Lung (tissue), 12 donors: ENCODE results near the gene ADGRL2. TPM values are rescaled to one million over a fixed set of nuclear protein-coding genes. Genes with fewer than 3 reads are reported as not detected.

Experiments used
- ATAC-seq: fragments of 200-7000 bp; cut with Tn5 transposase; one replicate; pipeline ENCODE4 v1.9.1; 2020; ENCODE audit warnings: moderate number of reproducible peaks; ENCODE audit not compliant: insufficient read depth, low FRiP score
- DNase-seq, 3 donors: peaks; one replicate each; pipeline ENCODE4 v3.0.0-alpha.2; 2013 to 2017
- H3K27ac ChIP-seq, 2 donors: one replicate each; pipeline ENCODE4 v1.5.1; 2013; ENCODE audit warnings: mild to moderate bottlenecking in 2 of 2, moderate library complexity in 2 of 2, control low read depth in 1 of 2, inconsistent platforms in 1 of 2, low read depth in 1 of 2, low read length in 1 of 2
- H3K27me3 ChIP-seq, 3 donors: one replicate each; pipeline ENCODE4 v1.5.1; 2013; ENCODE audit warnings: low read length in 2 of 3; ENCODE audit not compliant: control insufficient read depth in 3 of 3, insufficient read depth in 3 of 3
- H3K36me3 ChIP-seq, 4 donors: one replicate each; pipeline ENCODE4 v1.5.1; 2013; ENCODE audit warnings: low read length in 4 of 4, mild to moderate bottlenecking in 1 of 4, moderate library complexity in 1 of 4; ENCODE audit not compliant: control insufficient read depth in 4 of 4, insufficient read depth in 4 of 4
- H3K4me1 ChIP-seq, 5 donors: one replicate each; pipeline ENCODE4 v1.5.1; 2013; ENCODE audit warnings: low read length in 5 of 5, mild to moderate bottlenecking in 2 of 5, moderate library complexity in 1 of 5; ENCODE audit not compliant: control insufficient read depth in 5 of 5, insufficient read depth in 5 of 5
- H3K4me3 ChIP-seq: one replicate; pipeline ENCODE4 v1.5.1; 2013; ENCODE audit warnings: mild to moderate bottlenecking, control low read depth, moderate library complexity
- H3K9ac ChIP-seq, 2 donors: one replicate each; pipeline ENCODE4 v1.5.1; 2013; ENCODE audit warnings: low read length in 2 of 2, control low read depth in 1 of 2; ENCODE audit not compliant: insufficient read depth in 1 of 2
- H3K9me3 ChIP-seq, 4 donors: one replicate each; pipeline ENCODE4 v1.5.1; 2013; ENCODE audit warnings: low read length in 3 of 4, mild to moderate bottlenecking in 1 of 4, moderate library complexity in 1 of 4; ENCODE audit not compliant: control insufficient read depth in 4 of 4, insufficient read depth in 3 of 4
- CTCF ChIP-seq: IDR thresholded peaks from 2 replicates; pipeline ENCODE4 v1.5.1; 2012; ENCODE audit warnings: mild to moderate bottlenecking; ENCODE audit errors: control extremely low read depth, extremely low read depth
- WGBS, 2 donors: extraction: QIAGEN DNeasy Blood & Tissue Kit; methylation state at CpG; one replicate each; pipeline ENCODE4 v1.1.7; 2013; 5-methylcytosine and 5-hydroxymethylcytosine counted together
- polyA plus RNA-seq, 2 donors: library from polyadenylated mRNA; stranded (reverse); fragments of 200-250 nt; gene quantifications; one replicate each; pipeline ENCODE4 v1.2.1, GENCODE V29; 2013
- total RNA-seq, 2 donors: library from RNA; depleted of rRNA in 1 of 2; stranded (reverse); fragments of >200 nt in 1 of 2; gene quantifications; one replicate each; pipeline ENCODE4 v1.2.1, GENCODE V29; 2014 to 2021
- donor health status: control.
- donor health status: control.
- donor health status: Bipolar disorder and iron deficiency.
- donor health status: healthy.
- donor health status: DM: yes; HTN: yes; CAD: no.

ADGRL2 gene
- total and polyA plus RNA-seq, 4 donors: 32.5 to 421 (median 72.1) TPM

DNA sequence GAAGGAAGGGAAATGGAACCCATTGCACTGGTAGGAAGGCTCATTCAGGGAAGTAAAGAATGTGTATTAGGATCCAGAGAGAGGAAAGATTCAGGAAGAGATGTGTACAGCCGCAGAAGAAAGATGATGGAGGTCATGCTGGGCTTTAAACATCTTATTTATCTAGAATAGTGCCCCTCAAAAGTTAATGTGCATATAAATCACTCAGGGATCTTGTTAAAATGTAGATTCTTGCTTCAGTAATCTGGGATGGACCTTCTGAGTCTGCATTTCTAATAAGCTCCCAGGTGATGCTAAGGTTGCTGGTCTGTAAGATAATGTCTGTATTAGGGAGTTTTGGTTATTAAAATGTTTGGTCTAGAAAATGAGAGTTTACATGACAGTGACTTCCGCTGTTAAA lies 46.3 kb downstream of the ADGRL2 start:
- peaks cover 0 to 6% (median under 1%) of the 10 kb centered on the region in 4 donors for H3K36me3 ChIP-seq
- no peak for ATAC-seq
- H3K4me3 ChIP-seq: no peak overlapping the region
- no peak for DNase-seq
- no peak overlapping the region for H3K27ac ChIP-seq
- no peaks in the 10 kb centered on the region for H3K27me3 ChIP-seq
- TF ChIP-seq CTCF: no peak
- H3K9me3 ChIP-seq: no peaks in the 10 kb centered on the region
- H3K9ac ChIP-seq: no peak overlapping the region
- 84 to 87% methylated on average over 2 of the region's 2 CpGs for WGBS, 2 donors
- H3K4me1 ChIP-seq: peaks cover 0 to 17% (median 0%) of the 10 kb centered on the region in 5 donors

GRCh38 chr1:81848880-81849682 lies 48.3 kb downstream of the ADGRL2 start:
- peaks cover 0 to 4% (median 0%) of the 10 kb centered on the region in 4 donors for H3K36me3 ChIP-seq
- H3K4me3 ChIP-seq: no peak overlapping the region
- DNase-seq (no peak), ATAC-seq (no peak)
- no peaks in the 10 kb centered on the region for H3K9me3 ChIP-seq
- H3K9ac ChIP-seq: no peak overlapping the region
- WGBS, 2 donors: 69 to 72% methylated on average over 5 of the region's 5 CpGs
- no peaks in the 10 kb centered on the region for H3K27me3 ChIP-seq
- TF ChIP-seq CTCF: no peak
- H3K27ac ChIP-seq: no peak overlapping the region
- H3K4me1 ChIP-seq: peaks cover 0 to 17% (median 0%) of the 10 kb centered on the region in 5 donors

- 83 to 84% methylated on average over 3 of the region's 3 CpGs for WGBS, 2 donors
- no peak for ATAC-seq
Measured at GRCh38 chr1:81850031-81850430, 49.3 kb downstream of the ADGRL2 start.

More at GRCh38 chr1:81850031-81850430, 49.3 kb downstream of the ADGRL2 start:
- Histone ChIP-seq H3K27me3 (no peaks in the 10 kb centered on the region), H3K9me3 (no peaks in the 10 kb centered on the region), H3K36me3 (peaks cover 0 to 4% (median 0%) of the 10 kb centered on the region in 4 donors), H3K4me1 (peaks cover 0 to 17% (median 0%) of the 10 kb centered on the region in 5 donors), H3K27ac (no peak overlapping the region), H3K4me3 (no peak overlapping the region), H3K9ac (no peak overlapping the region)
- no peak for DNase-seq
- TF ChIP-seq CTCF: no peak
